HG03066 (cell line): ENCODE measurements around the gene DCLK1.
A peak's percentile ranks its signal among the peaks of the same experiment; 100 is the strongest.

ENCODE experiments used
- ATAC-seq: cut with Tn5 transposase; IDR thresholded peaks from one replicate; pipeline ENCODE4 v1.9.1; 2021; ENCODE audit warnings: low read depth; ENCODE audit not compliant: unreplicated experiment

Gene DCLK1

GRCh38 chr13:36057041-36057440, 74.1 kb downstream of the DCLK1 start:
- ATAC-seq: no peak

GRCh38 chr13:36055366-36055765, 75.8 kb downstream of the DCLK1 start:
- ATAC-seq: no peak

GRCh38 chr13:36054041-36054440, 77.1 kb downstream of the DCLK1 start:
- ATAC-seq: no peak

GRCh38 chr13:36051082-36051481, 80.1 kb downstream of the DCLK1 start:
- no peak for ATAC-seq

- peak; percentile 69 for ATAC-seq
These were observed 84.5 kb downstream of the DCLK1 start for GRCh38 chr13:36046672-36047071.

- ATAC-seq: no peak
These were observed 92.2 kb downstream of the DCLK1 start for GRCh38 chr13:36038785-36039555.

- no peak for ATAC-seq
These were observed 98.1 kb downstream of the DCLK1 start for GRCh38 chr13:36033035-36033434.

- ATAC-seq: no peak
These were observed 99.7 kb downstream of the DCLK1 start for GRCh38 chr13:36031490-36031889.

- no peak for ATAC-seq
These were observed 100.4 kb downstream of the DCLK1 start for GRCh38 chr13:36030670-36031331.

- ATAC-seq: no peak
These were observed 102.0 kb downstream of the DCLK1 start for GRCh38 chr13:36029166-36029565.

GRCh38 chr13:36028359-36029025, 102.7 kb downstream of the DCLK1 start:
- ATAC-seq: no peak

GRCh38 chr13:36026531-36026930, 104.7 kb downstream of the DCLK1 start:
- no peak for ATAC-seq

- no peak for ATAC-seq
These were observed 116.4 kb downstream of the DCLK1 start for GRCh38 chr13:36014763-36015162.

- ATAC-seq: no peak
These were observed 124.1 kb downstream of the DCLK1 start for GRCh38 chr13:36006894-36007675.

GRCh38 chr13:36006347-36006746, 124.8 kb downstream of the DCLK1 start:
- ATAC-seq: no peak

- ATAC-seq: no peak
These were observed 129.6 kb downstream of the DCLK1 start for GRCh38 chr13:36001561-36001960.

- no peak for ATAC-seq
These were observed 131.2 kb downstream of the DCLK1 start for GRCh38 chr13:36000028-36000427.

GRCh38 chr13:35996360-35996759, 134.8 kb downstream of the DCLK1 start:
- no peak for ATAC-seq

GRCh38 chr13:35995136-35995535, 136.0 kb downstream of the DCLK1 start:
- no peak for ATAC-seq

GRCh38 chr13:35994131-35994966, 136.8 kb downstream of the DCLK1 start:
- ATAC-seq: no peak
